ENCODE measurements around the gene C19orf12.
"Not testable (repeated sequence)": the region's sequence is repeated elsewhere in the genome, so short reads cannot be mapped to it uniquely, and the experiment has no call there.

Gene C19orf12

GRCh38 chr19:29724746-29725145 is 9.7 kb upstream of the C19orf12 start:
- no peak for DNase-seq

- peak; percentile 14 for DNase-seq
Measured at GRCh38 chr19:29724102-29724641, 9.1 kb upstream of the C19orf12 start.

- DNase-seq, result no peak
Measured at GRCh38 chr19:29717051-29717450, 2.0 kb upstream of the C19orf12 start.

GRCh38 chr19:29715701-29716581 is 880 bp upstream of the C19orf12 start:
- DNase-seq, result no peak

- no peak for DNase-seq
Measured at GRCh38 chr19:29714371-29714952, 599 bp downstream of the C19orf12 start.

GRCh38 chr19:29712744-29713516 is 2.1 kb downstream of the C19orf12 start:
- DNase-seq, result no peak

- no peak for DNase-seq
Measured at GRCh38 chr19:29711584-29712132, 3.4 kb downstream of the C19orf12 start.

GRCh38 chr19:29709440-29709798 is 5.6 kb downstream of the C19orf12 start:
- not testable (repeated sequence) for DNase-seq

GRCh38 chr19:29708554-29709439 is 6.3 kb downstream of the C19orf12 start:
- no peak for DNase-seq

- DNase-seq, result no peak
Measured at GRCh38 chr19:29706635-29707034, 8.4 kb downstream of the C19orf12 start.

GRCh38 chr19:29705706-29706105 is 9.4 kb downstream of the C19orf12 start:
- DNase-seq, result no peak

- DNase-seq, result no peak
Measured at GRCh38 chr19:29704562-29705558, 10.2 kb downstream of the C19orf12 start.

GRCh38 chr19:29702963-29703320 is 12.1 kb downstream of the C19orf12 start:
- no peak for DNase-seq

GRCh38 chr19:29702161-29702962 is 12.7 kb downstream of the C19orf12 start:
- no peak for DNase-seq

GRCh38 chr19:29700498-29700897 is 14.6 kb downstream of the C19orf12 start:
- no peak for DNase-seq

- DNase-seq, result no peak
Measured at GRCh38 chr19:29699861-29700260, 15.2 kb downstream of the C19orf12 start.

GRCh38 chr19:29697523-29698261 is 17.4 kb downstream of the C19orf12 start:
- DNase-seq, result no peak

- no peak for DNase-seq
Measured at GRCh38 chr19:29696565-29696846, 18.6 kb downstream of the C19orf12 start.

GRCh38 chr19:29695765-29696564 is 19.1 kb downstream of the C19orf12 start:
- no peak for DNase-seq
